WTC11 (cell line): Measurements from ENCODE around the gene OLFM1. TPM values are rescaled to one million over a fixed set of nuclear protein-coding genes. Genes with fewer than 3 reads are reported as not detected.

Experiments
- ATAC-seq: fragments of 200-7000 bp; cut with Tn5 transposase; 2 replicates; pipeline ENCODE4 v1.10.0; 2021; ENCODE audit warnings: mild to moderate bottlenecking, moderate library complexity
- CTCF ChIA-PET: fragments of 300-600 bp; sonication (Branson Sonifier 250); formaldehyde crosslinking; loops from one replicate; lab custom pipeline; 2021; ENCODE audit warnings: antibody characterized with exemption; lab: Charles Lee
- POLR2A ChIA-PET: fragments of 350-600 bp; sonication (Branson Sonifier 250); formaldehyde crosslinking; loops from one replicate; lab custom pipeline; 2021; ENCODE audit warnings: antibody characterized with exemption; lab: Charles Lee
- DNase-seq: peaks from one replicate; pipeline ENCODE4 v3.0.0; 2021; ENCODE audit warnings: low spot score
- H3K27ac Mint-ChIP-seq: 2 replicates; pipeline ENCODE4 v1.8.0; 2021; ENCODE audit warnings: mixed read lengths
- H3K27me3 Mint-ChIP-seq: 2 replicates; pipeline ENCODE4 v1.8.0; 2021; ENCODE audit warnings: low read depth, mild to moderate bottlenecking, moderate library complexity, mixed read lengths
- H3K36me3 Mint-ChIP-seq: 2 replicates; pipeline ENCODE4 v1.8.0; 2021; ENCODE audit warnings: mixed read lengths
- H3K4me1 Mint-ChIP-seq: 2 replicates; pipeline ENCODE4 v1.8.0; 2022; ENCODE audit warnings: mixed read lengths
- H3K4me3 Mint-ChIP-seq: 2 replicates; pipeline ENCODE4 v1.8.0; 2021; ENCODE audit warnings: mild to moderate bottlenecking, moderate library complexity, mixed read lengths
- H3K9me3 Mint-ChIP-seq: 2 replicates; pipeline ENCODE4 v1.8.0; 2021; ENCODE audit warnings: mixed read lengths
- E2F5 ChIP-seq: sonication (generic); formaldehyde crosslinking; IDR thresholded peaks from 2 replicates; pipeline ENCODE4 v1.8.1; 2022; ENCODE audit warnings: mild to moderate bottlenecking, moderate library complexity, missing genetic modification reagents
- EMX1 ChIP-seq: fragments of 250-450 bp; sonication (Bioruptor Pico); IDR thresholded peaks from 2 replicates; pipeline ENCODE4 v1.8.0; 2021; ENCODE audit warnings: mild to moderate bottlenecking
- ERG ChIP-seq: fragments of 250-450 bp; sonication (Bioruptor Pico); IDR thresholded peaks from 2 replicates; pipeline ENCODE4 v1.8.0; 2021; ENCODE audit warnings: mild to moderate bottlenecking
- ETV6 ChIP-seq: sonication (generic); formaldehyde crosslinking; IDR thresholded peaks from 2 replicates; pipeline ENCODE4 v1.8.1; 2022; ENCODE audit warnings: mild to moderate bottlenecking, missing genetic modification reagents
- FOXJ3 ChIP-seq: sonication (generic); formaldehyde crosslinking; IDR thresholded peaks from 2 replicates; pipeline ENCODE4 v1.9.0; 2021; ENCODE audit warnings: missing genetic modification reagents, mild to moderate bottlenecking, borderline replicate concordance
- FOXK1 ChIP-seq: sonication (generic); formaldehyde crosslinking; IDR thresholded peaks from 2 replicates; pipeline ENCODE4 v1.8.0; 2022; ENCODE audit warnings: mild to moderate bottlenecking, moderate library complexity, missing genetic modification reagents
- MYBL2 ChIP-seq: sonication (generic); formaldehyde crosslinking; IDR thresholded peaks from 2 replicates; pipeline ENCODE4 v1.8.1; 2023; ENCODE audit warnings: mild to moderate bottlenecking, moderate library complexity, missing genetic modification reagents
- NFE2L1 ChIP-seq: sonication (generic); formaldehyde crosslinking; IDR thresholded peaks from 2 replicates; pipeline ENCODE4 v1.8.1; 2023; ENCODE audit warnings: missing genetic modification reagents
- RORB ChIP-seq: fragments of 250-450 bp; sonication (Bioruptor Pico); IDR thresholded peaks from 2 replicates; pipeline ENCODE4 v1.9.0; 2021; ENCODE audit warnings: mild to moderate bottlenecking
- USF2 ChIP-seq: sonication (generic); formaldehyde crosslinking; IDR thresholded peaks from 2 replicates; pipeline ENCODE4 v1.8.1; 2023; ENCODE audit warnings: mild to moderate bottlenecking, missing genetic modification reagents, moderate library complexity
- ZNF416 ChIP-seq: fragments of 250-450 bp; sonication (Bioruptor Pico); IDR thresholded peaks from 2 replicates; pipeline ENCODE4 v1.9.0; 2021; ENCODE audit warnings: mild to moderate bottlenecking, inconsistent platforms
- ZNF423 ChIP-seq: fragments of 250-450 bp; sonication (Bioruptor Pico); IDR thresholded peaks from 2 replicates; pipeline ENCODE4 v2.1.2; 2022; ENCODE audit warnings: mild to moderate bottlenecking, moderate library complexity
- total RNA-seq: library from RNA; stranded (reverse); gene quantifications from 3 replicates; pipeline ENCODE4 v1.2.3, GENCODE V29; 2021
- TF ChIP-seq, protein P1 (sequence below): sonication (generic); formaldehyde crosslinking; IDR thresholded peaks from 2 replicates; pipeline ENCODE4 v1.8.0; 2023; ENCODE audit warnings: missing genetic modification reagents, mild to moderate bottlenecking, borderline replicate concordance
- TF ChIP-seq, protein P2 (sequence below): sonication (generic); formaldehyde crosslinking; IDR thresholded peaks from 2 replicates; pipeline ENCODE4 v1.8.0; 2022; ENCODE audit warnings: mild to moderate bottlenecking, missing genetic modification reagents
- TF ChIP-seq, protein P3 (sequence below): sonication (generic); formaldehyde crosslinking; IDR thresholded peaks from 2 replicates; pipeline ENCODE4 v1.8.0; 2023; ENCODE audit warnings: missing genetic modification reagents
- TF ChIP-seq, protein P4 (sequence below): sonication (generic); formaldehyde crosslinking; IDR thresholded peaks from 2 replicates; pipeline ENCODE4 v1.8.0; 2022; ENCODE audit warnings: mild to moderate bottlenecking, missing genetic modification reagents
- TF ChIP-seq, protein P5 (sequence below): fragments of 200-600 bp; IDR thresholded peaks from 2 replicates; pipeline ENCODE4 v1.8.0; 2022; ENCODE audit warnings: antibody characterized with exemption

The OLFM1 gene
- total RNA-seq, 1 experiment from 2014 or later = 37.6 TPM

DNA sequence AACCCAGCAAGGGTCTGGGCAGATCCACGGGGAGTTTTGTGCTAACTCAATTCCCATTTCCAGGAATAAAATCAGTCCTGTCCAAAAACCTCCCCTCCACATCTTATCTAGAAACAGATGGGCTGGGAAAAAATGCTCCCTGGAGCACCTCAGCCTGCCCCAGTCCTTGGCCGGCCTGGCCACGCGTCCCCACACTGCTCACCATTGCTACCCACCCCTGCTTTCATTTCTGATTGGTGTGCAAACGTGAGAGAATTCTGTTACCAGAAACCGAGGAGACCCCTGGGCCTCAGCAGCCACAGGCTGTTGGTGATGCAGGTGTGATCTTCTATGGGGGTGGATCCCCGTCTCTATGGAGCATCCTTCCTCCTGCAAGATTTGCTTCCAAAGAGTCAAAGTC lies 38.0 kb upstream of the OLFM1 start:
- Mint-ChIP-seq H3K27me3 (no peaks in the 10 kb centered on the region), H3K4me1 (no peaks in the 10 kb centered on the region), H3K9me3 (peaks cover 8% of the 10 kb centered on the region; the same call in 1 of the 2 replicates), H3K4me3 (no peak overlapping the region), H3K27ac (no peak overlapping the region), H3K36me3 (no peaks in the 10 kb centered on the region)
- DNase-seq (no peak), ATAC-seq (no peak)
- ChIA-PET CTCF (no interaction called here), POLR2A (no interaction called here)
- TF ChIP-seq FOXJ3 = no peak
- TF ChIP-seq, protein P1, sequence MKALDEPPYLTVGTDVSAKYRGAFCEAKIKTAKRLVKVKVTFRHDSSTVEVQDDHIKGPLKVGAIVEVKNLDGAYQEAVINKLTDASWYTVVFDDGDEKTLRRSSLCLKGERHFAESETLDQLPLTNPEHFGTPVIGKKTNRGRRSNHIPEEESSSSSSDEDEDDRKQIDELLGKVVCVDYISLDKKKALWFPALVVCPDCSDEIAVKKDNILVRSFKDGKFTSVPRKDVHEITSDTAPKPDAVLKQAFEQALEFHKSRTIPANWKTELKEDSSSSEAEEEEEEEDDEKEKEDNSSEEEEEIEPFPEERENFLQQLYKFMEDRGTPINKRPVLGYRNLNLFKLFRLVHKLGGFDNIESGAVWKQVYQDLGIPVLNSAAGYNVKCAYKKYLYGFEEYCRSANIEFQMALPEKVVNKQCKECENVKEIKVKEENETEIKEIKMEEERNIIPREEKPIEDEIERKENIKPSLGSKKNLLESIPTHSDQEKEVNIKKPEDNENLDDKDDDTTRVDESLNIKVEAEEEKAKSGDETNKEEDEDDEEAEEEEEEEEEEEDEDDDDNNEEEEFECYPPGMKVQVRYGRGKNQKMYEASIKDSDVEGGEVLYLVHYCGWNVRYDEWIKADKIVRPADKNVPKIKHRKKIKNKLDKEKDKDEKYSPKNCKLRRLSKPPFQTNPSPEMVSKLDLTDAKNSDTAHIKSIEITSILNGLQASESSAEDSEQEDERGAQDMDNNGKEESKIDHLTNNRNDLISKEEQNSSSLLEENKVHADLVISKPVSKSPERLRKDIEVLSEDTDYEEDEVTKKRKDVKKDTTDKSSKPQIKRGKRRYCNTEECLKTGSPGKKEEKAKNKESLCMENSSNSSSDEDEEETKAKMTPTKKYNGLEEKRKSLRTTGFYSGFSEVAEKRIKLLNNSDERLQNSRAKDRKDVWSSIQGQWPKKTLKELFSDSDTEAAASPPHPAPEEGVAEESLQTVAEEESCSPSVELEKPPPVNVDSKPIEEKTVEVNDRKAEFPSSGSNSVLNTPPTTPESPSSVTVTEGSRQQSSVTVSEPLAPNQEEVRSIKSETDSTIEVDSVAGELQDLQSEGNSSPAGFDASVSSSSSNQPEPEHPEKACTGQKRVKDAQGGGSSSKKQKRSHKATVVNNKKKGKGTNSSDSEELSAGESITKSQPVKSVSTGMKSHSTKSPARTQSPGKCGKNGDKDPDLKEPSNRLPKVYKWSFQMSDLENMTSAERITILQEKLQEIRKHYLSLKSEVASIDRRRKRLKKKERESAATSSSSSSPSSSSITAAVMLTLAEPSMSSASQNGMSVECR = no peak

DNA sequence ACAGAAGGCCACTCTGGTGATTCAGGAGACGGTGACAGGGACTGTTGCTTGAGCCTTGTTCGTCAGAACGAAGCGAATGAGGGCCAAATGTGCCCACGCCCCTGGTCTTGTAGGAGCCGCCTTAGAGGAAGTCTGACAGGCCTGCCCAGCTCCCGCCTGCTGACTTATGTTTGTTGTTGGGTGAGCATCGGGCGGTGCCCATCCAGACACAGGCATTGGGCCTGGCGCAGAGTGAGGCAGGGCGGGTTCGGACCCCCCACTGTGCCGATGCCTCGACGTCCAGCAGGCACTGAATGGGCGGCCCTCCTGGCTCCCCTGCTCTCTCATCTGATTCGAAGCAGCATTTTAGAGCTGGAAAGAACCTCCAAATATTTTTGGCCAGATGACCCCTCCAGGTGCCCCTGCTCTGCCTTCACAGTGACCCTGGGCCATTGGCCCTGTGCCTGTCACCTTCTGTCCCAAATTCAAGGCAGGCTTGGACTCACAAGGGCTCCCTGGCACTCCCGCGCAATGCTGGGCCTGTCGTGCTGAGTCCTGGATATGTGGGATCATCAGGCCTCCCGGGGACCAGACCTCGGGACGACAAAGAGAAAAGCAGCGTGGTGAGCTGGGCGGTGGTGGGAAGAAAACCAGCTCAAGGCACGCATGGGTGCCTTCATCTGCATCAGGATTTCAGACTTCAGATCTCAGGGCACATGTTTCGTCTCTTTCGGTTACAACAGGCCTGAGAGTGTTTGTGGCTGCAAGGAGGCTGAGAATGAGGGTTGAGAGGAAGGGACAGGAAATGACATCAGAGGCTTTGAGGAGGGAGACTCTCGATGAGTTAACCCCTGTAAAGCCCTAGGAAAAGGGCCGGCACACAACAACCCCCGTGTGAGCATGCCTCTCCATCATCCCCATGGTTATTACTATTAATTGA lies 37.1 kb upstream of the OLFM1 start:
- Mint-ChIP-seq H3K9me3 (peaks cover 8% of the 10 kb centered on the region; the same call in 1 of the 2 replicates), H3K27me3 (no peaks in the 10 kb centered on the region), H3K4me1 (no peaks in the 10 kb centered on the region), H3K36me3 (no peaks in the 10 kb centered on the region), H3K4me3 (no peak overlapping the region), H3K27ac (no peak overlapping the region)
- DNase-seq = no peak
- POLR2A ChIA-PET = no interaction called here
- TF ChIP-seq, protein P2, sequence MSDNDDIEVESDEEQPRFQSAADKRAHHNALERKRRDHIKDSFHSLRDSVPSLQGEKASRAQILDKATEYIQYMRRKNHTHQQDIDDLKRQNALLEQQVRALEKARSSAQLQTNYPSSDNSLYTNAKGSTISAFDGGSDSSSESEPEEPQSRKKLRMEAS (CRISPR knock-in tag) = no peak
- TF ChIP-seq NFE2L1 (no peak), FOXK1 (CRISPR knock-in tag) (no peak), E2F5 (CRISPR knock-in tag) (no peak), ZNF423 (CRISPR knock-in tag) (no peak), MYBL2 (CRISPR knock-in tag) (no peak), USF2 (no peak), RORB (CRISPR knock-in tag) (no peak), ZNF416 (no peak), EMX1 (CRISPR knock-in tag) (no peak), ETV6 (CRISPR knock-in tag) (no peak), ERG (CRISPR knock-in tag) (no peak)
- TF ChIP-seq, protein P3, sequence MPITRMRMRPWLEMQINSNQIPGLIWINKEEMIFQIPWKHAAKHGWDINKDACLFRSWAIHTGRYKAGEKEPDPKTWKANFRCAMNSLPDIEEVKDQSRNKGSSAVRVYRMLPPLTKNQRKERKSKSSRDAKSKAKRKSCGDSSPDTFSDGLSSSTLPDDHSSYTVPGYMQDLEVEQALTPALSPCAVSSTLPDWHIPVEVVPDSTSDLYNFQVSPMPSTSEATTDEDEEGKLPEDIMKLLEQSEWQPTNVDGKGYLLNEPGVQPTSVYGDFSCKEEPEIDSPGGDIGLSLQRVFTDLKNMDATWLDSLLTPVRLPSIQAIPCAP = no peak
- TF ChIP-seq, protein P4, sequence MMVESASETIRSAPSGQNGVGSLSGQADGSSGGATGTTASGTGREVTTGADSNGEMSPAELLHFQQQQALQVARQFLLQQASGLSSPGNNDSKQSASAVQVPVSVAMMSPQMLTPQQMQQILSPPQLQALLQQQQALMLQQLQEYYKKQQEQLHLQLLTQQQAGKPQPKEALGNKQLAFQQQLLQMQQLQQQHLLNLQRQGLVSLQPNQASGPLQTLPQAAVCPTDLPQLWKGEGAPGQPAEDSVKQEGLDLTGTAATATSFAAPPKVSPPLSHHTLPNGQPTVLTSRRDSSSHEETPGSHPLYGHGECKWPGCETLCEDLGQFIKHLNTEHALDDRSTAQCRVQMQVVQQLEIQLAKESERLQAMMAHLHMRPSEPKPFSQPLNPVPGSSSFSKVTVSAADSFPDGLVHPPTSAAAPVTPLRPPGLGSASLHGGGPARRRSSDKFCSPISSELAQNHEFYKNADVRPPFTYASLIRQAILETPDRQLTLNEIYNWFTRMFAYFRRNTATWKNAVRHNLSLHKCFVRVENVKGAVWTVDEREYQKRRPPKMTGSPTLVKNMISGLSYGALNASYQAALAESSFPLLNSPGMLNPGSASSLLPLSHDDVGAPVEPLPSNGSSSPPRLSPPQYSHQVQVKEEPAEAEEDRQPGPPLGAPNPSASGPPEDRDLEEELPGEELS (CRISPR knock-in tag) = no peak
- TF ChIP-seq, protein P5, sequence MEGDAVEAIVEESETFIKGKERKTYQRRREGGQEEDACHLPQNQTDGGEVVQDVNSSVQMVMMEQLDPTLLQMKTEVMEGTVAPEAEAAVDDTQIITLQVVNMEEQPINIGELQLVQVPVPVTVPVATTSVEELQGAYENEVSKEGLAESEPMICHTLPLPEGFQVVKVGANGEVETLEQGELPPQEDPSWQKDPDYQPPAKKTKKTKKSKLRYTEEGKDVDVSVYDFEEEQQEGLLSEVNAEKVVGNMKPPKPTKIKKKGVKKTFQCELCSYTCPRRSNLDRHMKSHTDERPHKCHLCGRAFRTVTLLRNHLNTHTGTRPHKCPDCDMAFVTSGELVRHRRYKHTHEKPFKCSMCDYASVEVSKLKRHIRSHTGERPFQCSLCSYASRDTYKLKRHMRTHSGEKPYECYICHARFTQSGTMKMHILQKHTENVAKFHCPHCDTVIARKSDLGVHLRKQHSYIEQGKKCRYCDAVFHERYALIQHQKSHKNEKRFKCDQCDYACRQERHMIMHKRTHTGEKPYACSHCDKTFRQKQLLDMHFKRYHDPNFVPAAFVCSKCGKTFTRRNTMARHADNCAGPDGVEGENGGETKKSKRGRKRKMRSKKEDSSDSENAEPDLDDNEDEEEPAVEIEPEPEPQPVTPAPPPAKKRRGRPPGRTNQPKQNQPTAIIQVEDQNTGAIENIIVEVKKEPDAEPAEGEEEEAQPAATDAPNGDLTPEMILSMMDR = no peak
- ATAC-seq = no peak
- CTCF ChIA-PET = no interaction called here
